Measurements from ENCODE around the gene CPTP.
"Not testable (repeated sequence)": the region's sequence is repeated elsewhere in the genome, so short reads cannot be mapped to it uniquely, and the experiment has no call there.

CPTP gene

DNA sequence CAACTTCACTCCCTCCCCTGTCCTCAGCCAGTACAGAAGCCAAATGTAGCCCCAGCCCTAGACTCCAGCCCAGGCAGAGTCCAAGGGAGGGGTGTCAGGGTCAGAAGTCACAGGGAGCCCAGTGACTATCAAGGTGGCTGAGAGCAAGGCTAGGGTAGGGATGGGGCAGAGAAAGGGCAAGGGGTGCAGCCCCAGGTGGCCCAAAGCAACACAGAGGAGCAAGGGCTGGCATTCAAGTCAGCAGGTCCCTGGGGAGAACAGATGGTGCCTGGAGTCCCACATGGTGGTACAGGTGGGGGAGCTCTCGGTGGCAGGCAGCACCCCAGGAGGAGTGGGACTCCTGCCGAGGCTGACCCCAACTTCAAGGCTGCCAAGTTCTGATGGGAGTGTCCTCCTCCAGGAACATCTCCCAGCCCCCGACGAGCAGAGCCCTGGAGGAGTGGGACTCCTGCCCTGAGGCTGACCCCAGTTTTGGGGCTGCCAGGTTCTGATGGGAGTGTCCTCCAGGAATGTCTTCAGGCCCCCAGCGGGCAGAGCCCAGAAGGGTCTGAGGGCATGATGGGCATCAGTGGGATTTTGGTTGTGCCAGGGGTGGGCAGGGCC, 28.3 kb downstream of the CPTP start:
- DNase-seq, result no peak

- DNase-seq, result no peak
Observed at GRCh38 chr1:1353389-1354151, 29.0 kb downstream of the CPTP start.

GRCh38 chr1:1354271-1355247, 30.0 kb downstream of the CPTP start:
- no peak for DNase-seq

DNA sequence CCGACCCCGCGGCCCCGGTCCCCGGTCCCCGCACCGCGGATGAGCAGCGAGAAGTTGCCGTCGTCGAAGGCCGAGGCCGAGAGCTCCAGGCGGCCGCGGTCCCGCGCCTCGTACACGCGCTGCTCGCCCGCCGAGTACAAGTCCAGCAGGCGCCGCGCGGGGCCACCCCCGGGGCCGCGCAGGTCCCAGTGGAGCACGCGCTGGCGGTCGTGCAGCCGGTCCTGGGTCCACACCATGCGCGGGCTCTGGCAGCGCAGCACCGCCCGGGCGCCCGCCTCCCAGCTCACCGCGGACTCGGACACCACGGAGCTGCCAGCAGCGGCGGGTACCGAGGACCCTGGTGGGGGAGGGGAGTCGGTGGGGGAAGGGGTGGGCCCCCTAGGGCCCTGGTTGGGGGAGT, 30.8 kb downstream of the CPTP start:
- no peak for DNase-seq

GRCh38 chr1:1356166-1356795, 31.7 kb downstream of the CPTP start:
- no peak for DNase-seq

DNA sequence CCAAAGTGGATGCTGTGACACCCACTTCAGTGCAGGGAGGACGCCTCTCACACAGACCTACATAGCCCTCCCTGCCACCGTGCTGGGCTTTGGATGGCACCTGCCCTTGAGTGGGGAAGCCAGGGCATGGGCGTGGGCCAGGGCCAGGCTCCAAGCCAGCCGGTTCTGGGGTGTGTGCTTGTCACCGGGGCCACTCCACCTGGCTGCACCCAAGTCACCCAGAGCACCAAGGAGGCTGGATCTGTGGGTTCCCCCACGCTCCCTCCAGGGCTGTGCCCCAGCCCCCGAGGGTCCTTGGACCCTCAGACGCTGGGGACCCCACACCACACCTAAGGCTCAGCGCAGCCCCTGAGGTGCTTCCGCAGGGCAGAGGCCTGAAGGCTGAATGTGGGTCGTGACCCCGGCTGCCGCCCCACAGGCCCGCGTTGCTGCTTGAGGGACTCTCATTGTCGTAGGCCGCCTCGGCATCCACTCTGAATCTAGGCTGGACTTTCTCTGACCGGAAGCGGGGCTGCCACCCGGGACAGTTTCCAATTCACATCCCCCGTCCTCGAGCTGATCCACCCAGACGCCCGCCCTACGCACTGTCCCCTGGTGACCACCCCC, 32.3 kb downstream of the CPTP start:
- DNase-seq, result no peak

- DNase-seq, result no peak
Observed at GRCh38 chr1:1357871-1358432, 33.4 kb downstream of the CPTP start.

DNA sequence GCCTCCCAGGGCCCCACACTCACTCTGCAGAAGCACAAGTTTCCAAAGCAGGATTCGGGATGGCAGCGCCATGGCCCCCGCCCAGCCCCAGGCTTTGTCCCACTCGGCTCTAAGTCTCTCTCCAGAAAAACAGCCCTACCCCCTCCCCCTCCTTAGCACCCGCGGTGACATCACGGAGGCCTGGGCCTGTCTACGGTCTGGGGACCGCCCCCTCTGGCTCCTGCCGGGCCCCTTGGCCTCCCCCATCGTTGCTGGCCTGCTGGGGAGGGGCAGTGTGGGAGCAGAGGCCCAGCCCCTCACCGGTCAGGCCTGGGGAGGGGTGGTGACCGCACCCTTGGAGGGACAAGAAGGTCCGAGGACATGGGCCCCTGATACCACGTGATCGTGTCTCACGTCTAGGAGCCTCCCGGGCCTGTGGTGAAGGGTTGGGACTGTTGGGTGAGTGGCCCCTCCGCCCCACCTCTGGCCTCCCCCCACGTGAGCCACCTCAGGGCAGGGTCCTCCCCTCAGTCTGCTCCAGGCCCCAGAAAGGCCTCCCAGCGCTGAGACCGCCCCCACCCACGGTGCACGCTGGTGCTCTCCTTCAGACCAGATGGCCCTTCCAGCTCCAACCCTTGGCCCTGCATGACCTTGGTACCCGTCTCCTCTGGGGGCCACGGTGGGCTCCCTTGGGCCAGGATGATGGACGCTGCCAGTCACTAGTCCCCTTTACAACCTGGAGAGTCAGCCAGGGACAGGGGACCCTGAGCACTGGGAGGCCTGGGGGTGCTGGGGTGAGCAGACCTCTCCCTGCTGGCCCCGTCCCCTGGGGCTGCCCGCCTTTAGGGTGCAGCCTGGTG, 34.0 kb downstream of the CPTP start, which contains the start of gene MXRA8:
MXRA8 (minus strand) TSS at position 123 of the 839 bp plus-strand sequence; CDS start at position 72, 51 bp downstream.
- no peak for DNase-seq

- no peak for DNase-seq
Observed at GRCh38 chr1:1359308-1359663, 34.7 kb downstream of the CPTP start.

GRCh38 chr1:1359664-1360468, 35.3 kb downstream of the CPTP start:
- no peak for DNase-seq

DNA sequence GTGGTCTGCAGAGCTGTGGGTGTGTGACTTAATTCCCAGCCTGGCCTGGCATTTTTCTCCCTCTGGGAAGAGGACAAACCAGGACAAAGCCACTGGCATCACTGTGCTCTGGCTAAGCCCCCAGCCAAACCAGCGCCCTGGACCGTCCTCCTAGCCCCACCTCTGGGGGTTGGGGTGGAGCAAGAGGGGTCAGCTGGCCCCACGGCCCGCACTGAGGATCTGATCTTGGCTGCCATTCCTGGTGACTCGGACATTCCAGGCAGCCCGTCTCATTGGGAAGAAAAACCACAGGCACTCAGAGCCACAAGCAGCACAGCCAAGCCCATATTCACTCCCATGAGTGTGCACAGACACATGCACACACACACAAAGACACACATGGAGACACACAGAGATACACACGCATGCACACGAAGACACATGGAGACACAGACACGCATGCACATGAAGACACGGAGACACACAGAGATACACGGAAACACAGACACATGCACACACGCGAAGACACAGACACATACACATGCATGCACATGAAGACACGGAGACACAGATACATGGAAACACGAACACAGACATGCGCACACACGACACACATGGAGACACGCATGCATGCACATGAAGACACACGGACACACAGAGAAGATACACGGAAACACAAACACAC, 36.0 kb downstream of the CPTP start:
- no peak for DNase-seq

DNA sequence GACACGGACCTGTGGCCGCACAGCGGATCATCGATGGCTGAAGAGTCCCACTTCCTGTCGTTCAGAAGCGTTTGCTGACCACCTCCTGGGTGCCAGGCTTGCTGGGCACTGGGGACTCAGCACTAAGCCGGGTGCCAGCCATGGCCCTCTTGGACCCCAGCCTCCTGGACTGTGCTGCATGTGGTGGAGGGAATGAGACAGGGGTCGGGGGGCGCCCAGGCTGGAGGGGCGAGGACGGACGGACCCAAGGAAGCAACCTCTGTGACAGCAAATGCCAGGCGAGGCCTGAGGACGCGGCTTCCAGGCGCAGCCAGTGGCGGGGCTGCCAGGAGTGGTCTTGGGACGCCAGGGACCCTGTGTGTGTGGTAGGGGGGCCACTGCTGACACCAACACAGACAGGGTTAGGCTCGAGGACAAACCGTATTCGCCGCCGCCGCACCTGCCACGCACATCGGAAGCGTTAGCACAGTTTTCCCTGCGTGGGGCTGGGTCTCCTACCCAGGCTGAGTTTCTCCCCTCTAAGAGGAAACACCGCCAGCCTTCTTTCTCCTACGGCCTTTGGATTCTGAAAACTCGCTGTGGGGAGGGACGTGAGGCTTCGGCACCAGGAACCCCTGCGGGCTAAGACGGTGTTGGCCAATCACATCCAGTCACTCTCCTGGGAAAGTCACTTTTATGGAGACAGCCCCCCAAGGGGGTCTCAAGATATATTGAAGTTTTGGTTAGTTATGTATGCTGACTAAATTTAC, 36.8 kb downstream of the CPTP start:
- no peak for DNase-seq

GRCh38 chr1:1361982-1362423, 37.4 kb downstream of the CPTP start:
- no peak for DNase-seq

- DNase-seq, result no peak
Observed at GRCh38 chr1:1364266-1364665, 39.7 kb downstream of the CPTP start.

GRCh38 chr1:1365875-1366698, 41.5 kb downstream of the CPTP start:
- DNase-seq, result no peak

GRCh38 chr1:1366699-1367066, 42.1 kb downstream of the CPTP start:
- DNase-seq, result no peak

GRCh38 chr1:1367315-1367714, 42.7 kb downstream of the CPTP start:
- no peak for DNase-seq

GRCh38 chr1:1370094-1370493, 45.5 kb downstream of the CPTP start:
- DNase-seq, result not testable (repeated sequence)

All from NCI-H1694 (cell line).